Islet precursor cell (in vitro differentiated cells): ENCODE results near the gene LDLRAD4.
"Not testable (repeated sequence)": the region's sequence is repeated elsewhere in the genome, so short reads cannot be mapped to it uniquely, and the experiment has no call there.

Source experiments
- DNase-seq: peaks from one replicate; pipeline ENCODE4 v3.0.0-alpha.2; 2018

The LDLRAD4 gene

GRCh38 chr18:13585379-13586153 lies 367.0 kb downstream of the LDLRAD4 start:
- DNase-seq = no peak

GRCh38 chr18:13587001-13587400 lies 368.4 kb downstream of the LDLRAD4 start:
- no peak for DNase-seq

DNA sequence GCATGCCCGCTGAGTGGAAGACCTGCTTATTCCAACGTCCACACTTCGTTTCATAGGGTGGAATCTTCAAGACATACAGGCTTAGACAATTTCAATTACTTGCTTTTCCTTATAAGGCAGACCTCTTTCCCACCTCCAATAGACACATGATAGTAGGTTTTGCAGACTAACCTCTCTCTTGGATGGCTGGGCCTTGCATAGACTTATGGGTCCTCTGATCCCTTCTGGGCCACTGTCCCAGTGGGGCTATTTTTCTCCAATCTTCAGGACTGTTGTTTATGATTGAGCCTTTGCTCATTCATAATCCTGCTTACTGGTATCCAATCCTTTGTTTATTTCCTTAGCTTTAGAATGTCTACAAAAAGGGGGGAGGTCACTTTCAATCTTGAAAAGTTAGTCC lies 368.9 kb downstream of the LDLRAD4 start:
- DNase-seq = no peak

- DNase-seq = no peak
Measured at GRCh38 chr18:13587937-13588336, 369.4 kb downstream of the LDLRAD4 start.

DNA sequence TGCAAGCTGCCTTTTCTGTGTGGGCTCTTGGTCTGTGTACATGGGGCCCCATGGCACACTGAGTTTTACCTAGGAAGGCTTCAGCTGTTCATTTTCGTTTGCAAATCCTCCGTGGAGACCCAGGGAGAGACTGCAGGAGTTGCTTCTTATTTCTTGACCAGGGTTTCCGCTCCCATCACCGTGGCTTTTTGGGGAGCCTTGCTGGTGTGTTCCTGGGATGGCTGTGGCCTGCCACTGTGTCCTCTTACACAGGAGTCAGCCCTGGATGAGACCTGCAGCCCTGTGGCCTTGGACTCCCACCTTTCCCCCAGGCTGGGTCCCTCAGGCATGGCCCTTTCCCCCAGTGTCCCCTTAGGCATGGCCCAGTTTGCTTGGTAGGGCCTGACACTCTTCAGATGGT lies 370.8 kb downstream of the LDLRAD4 start:
- no peak for DNase-seq

DNA sequence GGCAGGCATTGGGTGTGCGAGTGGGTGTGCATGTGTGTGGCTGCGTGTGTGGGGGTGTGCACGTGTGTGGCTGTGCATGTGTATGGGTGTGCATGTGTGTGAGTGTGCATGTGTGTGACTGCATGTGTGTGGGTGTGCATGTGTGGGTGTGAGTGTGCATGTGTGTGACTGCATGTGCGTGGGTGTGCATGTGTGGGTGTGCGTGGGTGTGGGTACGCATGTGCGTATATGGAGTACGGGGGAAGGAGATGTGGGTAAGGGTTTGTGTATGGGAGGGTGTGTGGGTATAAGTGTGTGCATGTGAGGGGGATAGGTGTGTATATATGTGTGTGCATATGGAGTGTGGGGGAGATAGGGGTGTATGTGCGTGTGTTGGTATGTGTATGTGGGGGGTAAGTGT lies 371.4 kb downstream of the LDLRAD4 start:
- DNase-seq = no peak

DNA sequence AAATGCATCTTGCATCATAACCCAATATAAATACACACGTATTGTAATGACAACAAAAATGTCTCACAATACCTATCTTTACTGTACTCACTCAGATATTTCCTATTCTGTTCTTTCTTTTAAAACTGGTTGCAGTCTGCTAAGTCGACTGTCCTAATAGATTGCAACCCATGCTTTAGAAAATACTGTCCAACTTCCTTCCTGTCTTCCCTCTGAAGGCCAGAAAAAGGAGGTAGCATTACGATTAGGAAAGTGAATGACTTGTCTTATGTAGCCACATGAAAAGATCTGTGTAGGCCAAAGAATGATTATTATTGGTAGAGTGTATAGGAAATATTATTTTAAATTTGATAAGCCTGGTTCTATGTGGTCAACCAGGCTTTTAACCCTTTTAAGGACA lies 373.7 kb downstream of the LDLRAD4 start:
- no peak for DNase-seq

DNA sequence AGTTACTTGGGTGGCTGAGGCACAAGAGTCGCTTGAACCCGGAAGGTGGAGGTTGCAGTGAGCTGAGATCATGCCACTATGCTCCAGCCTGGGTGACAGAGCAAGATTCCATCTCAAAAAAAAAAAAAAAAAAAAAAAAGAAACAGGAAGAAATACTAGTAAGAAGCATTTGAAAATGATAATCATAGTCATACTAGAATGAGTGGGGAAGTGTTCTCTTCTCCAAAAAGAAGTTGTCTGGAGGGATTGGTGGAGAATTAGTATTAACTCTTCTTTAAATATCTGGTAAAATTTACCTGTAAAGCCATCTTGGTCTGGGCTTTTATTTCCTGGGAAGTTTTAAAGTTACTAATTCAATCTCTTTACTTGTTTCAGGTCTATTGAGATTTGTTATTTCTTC lies 376.0 kb downstream of the LDLRAD4 start:
- no peak for DNase-seq

DNA sequence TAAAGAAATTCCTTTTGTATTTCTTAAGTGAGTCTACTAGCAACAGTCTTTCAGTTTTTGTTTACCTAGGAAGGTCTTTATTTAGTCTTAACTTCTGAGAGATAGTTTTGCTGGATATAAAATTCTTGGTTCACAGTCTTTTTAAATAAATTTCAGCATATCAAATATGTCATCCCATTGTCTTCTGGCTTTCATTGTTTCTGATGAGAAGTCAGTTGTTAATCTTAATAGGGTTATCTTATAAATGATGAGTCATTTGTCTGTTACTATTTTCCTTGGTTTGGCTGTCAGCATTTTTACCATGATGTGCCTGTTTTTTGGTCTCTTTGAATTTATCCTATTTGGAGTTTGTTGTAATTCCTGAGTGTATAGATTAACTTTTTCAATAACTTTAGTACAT lies 378.5 kb downstream of the LDLRAD4 start:
- DNase-seq = no peak

- no peak for DNase-seq
Measured at GRCh38 chr18:13598591-13598990, 380.0 kb downstream of the LDLRAD4 start.

GRCh38 chr18:13599031-13599430 lies 380.5 kb downstream of the LDLRAD4 start:
- no peak for DNase-seq

DNA sequence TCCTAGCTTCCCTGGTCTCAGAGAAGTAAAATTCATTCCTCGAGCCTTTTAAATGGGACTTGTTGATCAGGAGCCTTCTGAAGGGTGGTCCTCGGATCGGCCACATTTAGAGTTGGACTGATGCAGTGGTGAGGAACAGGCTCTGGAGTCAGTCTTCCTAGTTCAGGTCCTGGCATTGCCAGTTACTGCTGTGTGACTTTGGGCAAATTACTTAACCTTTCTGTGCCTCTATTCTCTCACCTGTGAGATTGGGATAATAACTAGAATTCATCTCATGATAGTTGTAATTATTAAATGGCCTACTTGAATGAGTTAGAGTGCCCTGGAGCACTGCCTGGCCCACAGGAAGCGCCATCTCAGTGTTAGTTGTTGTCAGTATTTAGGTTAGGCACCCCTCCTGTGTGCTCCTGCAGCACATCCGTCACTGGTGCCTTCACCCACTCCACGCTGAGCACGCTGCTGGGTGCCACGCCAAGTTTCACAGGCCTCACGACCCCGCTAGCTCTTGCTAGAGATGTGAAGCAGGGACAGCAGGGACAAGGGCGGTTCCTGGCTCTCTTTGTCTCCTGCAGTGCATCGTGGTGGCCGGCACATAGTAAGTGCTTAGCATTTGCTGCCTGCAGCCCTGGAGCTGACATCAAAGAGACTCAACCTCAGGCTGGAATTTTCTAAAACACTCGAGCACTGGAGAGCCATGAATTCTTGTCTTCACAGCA lies 384.9 kb downstream of the LDLRAD4 start:
- no peak for DNase-seq

GRCh38 chr18:13604786-13605185 lies 386.2 kb downstream of the LDLRAD4 start:
- DNase-seq = no peak

DNA sequence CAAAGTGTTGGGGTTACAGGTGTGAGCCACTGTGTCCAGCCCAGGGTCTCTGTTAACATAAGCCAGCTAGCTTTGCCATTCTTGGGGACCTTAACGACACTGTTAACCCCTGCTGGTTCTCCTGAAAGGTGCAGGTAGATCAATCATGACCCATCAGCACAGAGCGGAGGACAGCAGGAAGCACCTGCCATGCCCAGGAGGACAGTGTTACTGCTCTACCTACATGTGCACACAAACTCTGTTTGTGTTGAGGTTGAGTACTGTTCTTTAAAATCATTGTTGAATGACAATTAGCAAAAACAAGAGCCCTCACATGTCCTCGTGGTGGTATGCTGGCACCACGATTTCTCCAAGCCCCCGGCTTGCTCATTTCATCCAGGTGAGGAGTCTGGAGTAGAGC lies 386.9 kb downstream of the LDLRAD4 start:
- no peak for DNase-seq

- no peak for DNase-seq
Measured at GRCh38 chr18:13605901-13606300, 387.3 kb downstream of the LDLRAD4 start.

- no peak for DNase-seq
Measured at GRCh38 chr18:13606604-13607254, 388.2 kb downstream of the LDLRAD4 start.

- DNase-seq = not testable (repeated sequence)
Measured at GRCh38 chr18:13608024-13608562, 389.5 kb downstream of the LDLRAD4 start.

DNA sequence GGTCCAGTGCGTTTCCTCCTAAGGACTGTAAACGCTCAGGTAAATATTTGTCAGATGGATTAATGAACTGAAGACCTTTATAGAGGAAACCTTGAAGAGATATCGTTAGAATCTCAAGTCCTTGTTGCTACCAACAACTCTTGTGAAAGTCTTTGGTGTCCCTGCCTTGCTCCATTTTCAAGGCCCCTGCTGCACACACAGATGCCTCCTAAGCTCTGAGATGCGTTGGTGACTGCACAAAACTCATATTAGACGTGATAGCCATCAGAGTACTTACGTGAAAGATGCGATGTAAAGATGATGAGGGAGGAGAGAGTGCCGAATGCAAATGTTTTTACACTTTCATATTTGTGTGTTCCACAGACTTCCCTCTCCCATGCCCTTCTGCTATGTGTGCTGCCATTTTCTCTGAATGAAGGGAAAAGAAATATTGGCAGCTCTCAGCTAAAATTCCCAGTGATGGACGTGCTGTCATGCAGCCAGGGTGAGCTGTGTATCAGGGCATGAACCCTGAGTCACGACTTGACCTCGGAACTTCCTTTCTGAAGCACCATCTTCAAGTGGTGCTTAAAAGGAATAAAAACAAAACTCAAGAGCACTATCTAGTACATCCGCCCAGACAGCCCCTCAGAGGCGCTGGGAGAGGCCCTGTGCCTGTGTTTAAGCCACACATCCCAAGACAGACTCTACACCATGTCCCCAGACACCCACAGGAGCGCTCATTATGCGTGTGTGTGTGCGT lies 390.4 kb downstream of the LDLRAD4 start:
- no peak for DNase-seq

GRCh38 chr18:13610555-13611141 lies 392.1 kb downstream of the LDLRAD4 start:
- no peak for DNase-seq

GRCh38 chr18:13611142-13611600 lies 392.6 kb downstream of the LDLRAD4 start:
- DNase-seq = no peak

GRCh38 chr18:13611601-13612195 lies 393.1 kb downstream of the LDLRAD4 start:
- DNase-seq = no peak
